ENCODE measurements around the gene DYNLT1. TPM values are rescaled to one million over a fixed set of nuclear protein-coding genes. Genes with fewer than 3 reads are reported as not detected.

Gene DYNLT1
- polyA plus RNA-seq, 2 of the 4 experiments (the other 2 are of a cell fraction) = 130 to 174 TPM

GRCh38 chr6:158687506-158687905 is 43.0 kb upstream of the DYNLT1 start (continued):
- TF ChIP-seq REST (IDR thresholded peaks at IDR 0.05) = no peak
- no peak for TF ChIP-seq HOXB5 (CRISPR knock-in tag; IDR thresholded peaks at IDR 0.05)

GRCh38 chr6:158686791-158687381 is 42.3 kb upstream of the DYNLT1 start:
- Histone ChIP-seq H3K4me1 (no peaks in the 10 kb centered on the region), H3K4me3 (no peak overlapping the region), H3K4me2 (no peak overlapping the region), H3K27ac (no peak overlapping the region), H3K9me3 (no peaks in the 10 kb centered on the region)
- no peak for DNase-seq (ENCODE audit: low read depth in 1 of 2, low spot score in 1 of 2)
- FAIRE-seq = no peak
- POLR2A ChIA-PET = no interaction called here
- CTCF ChIA-PET = interaction anchor here (0.7 to 1.4 kb wide), 2 partner anchors 15 to 461 kb away, joined by 3 read pairs; no protein-coding TSS in a partner anchor
- 81% methylated on average over 7 of the region's 7 CpGs for WGBS (ENCODE audit: missing lambda C conversion rate)
- TF ChIP-seq CHD4 (IDR thresholded peaks at IDR 0.05; ENCODE audit: borderline replicate concordance) = no peak
- no peak for TF ChIP-seq NFE2L2 (conservative IDR thresholded peaks at IDR 0.05; ENCODE audit: low read length)
- no peak for TF ChIP-seq EHMT2 (IDR thresholded peaks at IDR 0.05; ENCODE audit: low read depth)
- no peak for TF ChIP-seq POLR2AphosphoS2 (conservative IDR thresholded peaks at IDR 0.05; ENCODE audit: low read length)
- no peak for TF ChIP-seq RARB (CRISPR knock-in tag; IDR thresholded peaks at IDR 0.05)
- no peak for TF ChIP-seq EHF (CRISPR knock-in tag; IDR thresholded peaks at IDR 0.05)
- no peak for TF ChIP-seq KDM1A (IDR thresholded peaks at IDR 0.05; ENCODE audit: low read depth)
- TF ChIP-seq HOXB13 (CRISPR knock-in tag; IDR thresholded peaks at IDR 0.05; ENCODE audit: low read depth) = no peak
- no peak for TF ChIP-seq POLR2A (IDR thresholded peaks at IDR 0.05; ENCODE audit: low read length)
- no peak for TF ChIP-seq KDM5A (IDR thresholded peaks at IDR 0.05)
- no peak for TF ChIP-seq HOXA7 (CRISPR knock-in tag; IDR thresholded peaks at IDR 0.05)
- no peak for TF ChIP-seq JUN (IDR thresholded peaks at IDR 0.05)
- no peak for TF ChIP-seq CBX8 (IDR thresholded peaks at IDR 0.05)
- TF ChIP-seq HEYL (CRISPR knock-in tag; IDR thresholded peaks at IDR 0.05) = no peak
- TF ChIP-seq ZSCAN20 (CRISPR knock-in tag; IDR thresholded peaks at IDR 0.05) = no peak
- ATAC-seq = no peak

- H3K4me2 ChIP-seq = no peak overlapping the region
- FAIRE-seq = no peak
Observed at GRCh38 chr6:158686311-158686710, 41.8 kb upstream of the DYNLT1 start.

More at GRCh38 chr6:158686311-158686710, 41.8 kb upstream of the DYNLT1 start:
- POLR2A ChIA-PET = no interaction called here
- DNase-seq (ENCODE audit: low read depth in 1 of 2, low spot score in 1 of 2) (no peak), ATAC-seq (no peak)
- no peak overlapping the region for H3K4me3 ChIP-seq
- H3K9me3 ChIP-seq = no peaks in the 10 kb centered on the region
- TF ChIP-seq RNF2 (IDR thresholded peaks at IDR 0.05; ENCODE audit: borderline replicate concordance, low read depth) (no peak), FOSB (CRISPR knock-in tag; IDR thresholded peaks at IDR 0.05) (no peak), TFCP2L1 (CRISPR knock-in tag; IDR thresholded peaks at IDR 0.05) (no peak), HEYL (CRISPR knock-in tag; IDR thresholded peaks at IDR 0.05) (no peak), EHMT2 (IDR thresholded peaks at IDR 0.05; ENCODE audit: low read depth) (no peak), BHLHE40 (IDR thresholded peaks at IDR 0.05; ENCODE audit: low read depth, low read length) (no peak), MAX (IDR thresholded peaks at IDR 0.05) (no peak), KDM5A (IDR thresholded peaks at IDR 0.05) (no peak), FOSL2 (IDR thresholded peaks at IDR 0.05) (no peak), FOSL2 (CRISPR knock-in tag; IDR thresholded peaks at IDR 0.05) (no peak), RCOR1 (IDR thresholded peaks at IDR 0.05; ENCODE audit: low read depth, low read length) (no peak), CHD2 (IDR thresholded peaks at IDR 0.05; ENCODE audit: low read length, partially characterized antibody) (no peak), POLR2A (IDR thresholded peaks at IDR 0.05; ENCODE audit: low read length) (no peak), E2F6 (IDR thresholded peaks at IDR 0.05; ENCODE audit: borderline replicate concordance, low read depth) (no peak), MAFK (IDR thresholded peaks at IDR 0.05; ENCODE audit: partially characterized antibody) (no peak), ZSCAN20 (CRISPR knock-in tag; IDR thresholded peaks at IDR 0.05) (no peak)
- no peaks in the 10 kb centered on the region for H3K4me1 ChIP-seq
- CTCF ChIA-PET = no interaction called here
- WGBS (ENCODE audit: missing lambda C conversion rate) = 67% methylated on average over 4 of the region's 4 CpGs
- no peak overlapping the region for H3K27ac ChIP-seq

Measured in A549 (cell line).